SK-N-MC (cell line): Measurements from ENCODE around the gene KIF1A.

ENCODE experiments used
- EZH2 ChIP-seq: fragments of 200-600 bp; sonication (generic); IDR thresholded peaks from one replicate; pipeline ENCODE4 v1.6.1; 2017; ENCODE audit warnings: antibody characterized with exemption
- FOXP2 ChIP-seq: optimal IDR thresholded peaks from 2 replicates; pipeline ENCODE3; 2011; ENCODE audit warnings: mild to moderate bottlenecking, moderate library complexity; ENCODE audit not compliant: insufficient read depth; ENCODE audit errors: extremely low read length, control extremely low read depth

DNA sequence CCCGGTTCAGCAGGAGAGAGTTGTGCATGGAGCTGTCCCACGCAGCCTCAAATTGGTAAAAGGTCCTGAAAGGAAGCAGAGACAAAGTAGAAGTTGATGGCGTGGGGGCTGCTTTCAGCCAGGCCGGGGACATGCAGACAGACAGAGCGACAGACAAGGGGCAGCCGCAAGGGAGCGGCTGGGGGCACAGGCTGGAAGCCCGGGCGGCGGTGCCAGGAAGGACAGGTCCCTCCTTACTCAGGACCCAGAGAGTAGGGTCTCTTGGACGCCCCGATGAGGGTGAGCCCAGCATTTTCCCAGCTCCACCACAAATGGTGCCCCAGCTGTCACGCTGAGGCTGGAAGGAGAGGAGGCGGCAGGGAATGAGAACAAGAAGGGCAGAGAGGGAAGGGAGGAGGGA, 93.1 kb downstream of the KIF1A start:
- no peak for TF ChIP-seq EZH2
- no peak for TF ChIP-seq FOXP2
